BJ (cell line): ENCODE measurements around the gene MYL11. TPM values are rescaled to one million over a fixed set of nuclear protein-coding genes. Genes with fewer than 3 reads are reported as not detected.

Experiments used
- CTCF ChIA-PET: fragments of 350-600 bp; formaldehyde crosslinking; extraction: SDS; loops from one replicate; lab custom pipeline; 2021; ENCODE audit warnings: antibody characterized with exemption, inconsistent platforms; lab: Yijun Ruan, JAX
- POLR2A ChIA-PET: fragments of 300-600 bp; sonication (Branson Sonifier 250); formaldehyde crosslinking; extraction: SDS; loops from one replicate; lab custom pipeline; 2021; ENCODE audit warnings: antibody characterized with exemption; lab: Charles Lee
- DNase-seq: peaks from one replicate; pipeline ENCODE4 v3.0.0-alpha.2; 2011; ENCODE audit warnings: low read depth
- H3K27me3 ChIP-seq: 2 replicates; pipeline ENCODE4 v1.6.0; 2011; ENCODE audit warnings: low read length; ENCODE audit not compliant: control insufficient read depth, insufficient read depth
- H3K36me3 ChIP-seq: 2 replicates; pipeline ENCODE4 v1.5.1; 2011; ENCODE audit warnings: low read length; ENCODE audit not compliant: control insufficient read depth, insufficient read depth
- H3K4me3 ChIP-seq: 2 replicates; pipeline ENCODE4 v1.5.1; 2011; ENCODE audit warnings: low read depth, mild to moderate bottlenecking, control low read depth, low read length
- CTCF ChIP-seq: IDR thresholded peaks from 2 replicates; pipeline ENCODE4 v1.5.1; 2011; ENCODE audit warnings: low read depth, mild to moderate bottlenecking, control low read depth, inconsistent platforms, low read length, moderate library complexity; ENCODE audit not compliant: insufficient read depth
- polyA plus RNA-seq: library from polyadenylated mRNA; depleted of rRNA; stranded (reverse); fragments of >200 nt; gene quantifications from 2 replicates; pipeline ENCODE4 v1.2.3, GENCODE V29; 2011

MYL11 gene
- polyA plus RNA-seq, 1 experiment: 0.69 TPM

- CTCF ChIA-PET: interaction anchor here (1.0 kb wide), 1 partner anchor 9 kb away, joined by 6 read pairs; no protein-coding TSS in a partner anchor
- POLR2A ChIA-PET: no interaction called here
- no peak for DNase-seq
- no peaks in the 10 kb centered on the region for H3K27me3 ChIP-seq
- peak overlapping the region; percentile 85 for H3K4me3 ChIP-seq
- no peak for TF ChIP-seq CTCF
- H3K36me3 ChIP-seq: peaks cover 11% of the 10 kb centered on the region
Measured at GRCh38 chr16:30367349-30368009, 7.1 kb upstream of the MYL11 start.

GRCh38 chr16:30368122-30368791, 6.3 kb upstream of the MYL11 start:
- Histone ChIP-seq H3K27me3 (no peaks in the 10 kb centered on the region), H3K36me3 (peaks cover 8% of the 10 kb centered on the region), H3K4me3 (peak overlapping the region; percentile 85)
- no peak for DNase-seq
- ChIA-PET POLR2A (no interaction called here), CTCF (interaction anchor here (0.8 to 1.2 kb wide), 5 partner anchors 10 to 329 kb away, joined by 3 to 6 read pairs (median 3); partner anchors contain the start of gene ZNF771)
- no peak for TF ChIP-seq CTCF

GRCh38 chr16:30368792-30369090, 5.9 kb upstream of the MYL11 start:
- DNase-seq: no peak
- CTCF ChIA-PET: interaction anchor here (0.8 to 1.2 kb wide), 5 partner anchors 27 to 329 kb away, joined by 3 to 4 read pairs (median 3); partner anchors contain the start of genes ZNF48 and ZNF771
- POLR2A ChIA-PET: interaction anchor here (1.1 kb wide), 1 partner anchor 12 kb away, joined by 3 read pairs; no protein-coding TSS in a partner anchor
- Histone ChIP-seq H3K36me3 (peaks cover 8% of the 10 kb centered on the region), H3K27me3 (no peaks in the 10 kb centered on the region), H3K4me3 (peak overlapping the region; percentile 85)
- no peak for TF ChIP-seq CTCF

- Histone ChIP-seq H3K36me3 (peaks cover 8% of the 10 kb centered on the region), H3K27me3 (no peaks in the 10 kb centered on the region), H3K4me3 (peak overlapping the region; percentile 85)
- DNase-seq: no peak
- CTCF ChIA-PET: interaction anchor here (0.8 to 1.2 kb wide), 5 partner anchors 26 to 330 kb away, joined by 3 to 4 read pairs (median 3); partner anchors contain the start of genes ZNF48 and ZNF771
- TF ChIP-seq CTCF: no peak
- POLR2A ChIA-PET: interaction anchor here (1.1 kb wide), 1 partner anchor 13 kb away, joined by 3 read pairs; no protein-coding TSS in a partner anchor
Measured at GRCh38 chr16:30369091-30369937, 5.3 kb upstream of the MYL11 start.
